Heart left ventricle (tissue), 13 donors: ENCODE data around the gene POMP.

Experiments used
- POLR2A ChIP-seq, 2 donors: fragments of 450-650 bp; IDR thresholded peaks; one replicate each; pipeline ENCODE4 v1.6.1; 2017; ENCODE audit warnings: antibody characterized with exemption in 2 of 2, mild to moderate bottlenecking in 2 of 2, moderate library complexity in 2 of 2
- TF ChIP-seq, protein P1 (sequence below), 12 donors: fragments of 200-600 bp; sonication (generic) in 4 of 12; IDR thresholded peaks; one replicate each; pipeline versions ENCODE4 v1.5.0 to v1.8.0; 2018 to 2022; ENCODE audit warnings: antibody characterized with exemption in 12 of 12, mild to moderate bottlenecking in 5 of 12
- donor health status: ischemic (EF 13 %, LVEDD 7.1; RV severe dilation, severe dysfunction).
- donor health status: DM: no; HTN: yes; CAD: no.
- donor health status: DM: no; HTN: no; CAD: no.
- donor health status: ischemic (EF 25% LVEDD 6.9; RV normal size, moderate dysfunction).
- donor health status: ischemic (EF 25% LVEDD 5.7; RV mildly dilated, moderate dysfunction).
- donor health status: ischemic (EF 35%, LVEDD 5.7; RV mildly dilated, moderate dysfunction).
- donor health status: nonischemic (EF 11% LVEDD 7.7; RV severe dilation, severe dysfunction).
- donor health status: DM: yes; HTN: yes; CAD: no.
- donor health status: PGD.
- donor health status: ischemic (EF 29% LVEDD 5.4; RV normal size, mild dysfunction).
- donor health status: nonischemic (EF 23%, LVEDD 6.1; RV moderate dilation, normal function).

DNA sequence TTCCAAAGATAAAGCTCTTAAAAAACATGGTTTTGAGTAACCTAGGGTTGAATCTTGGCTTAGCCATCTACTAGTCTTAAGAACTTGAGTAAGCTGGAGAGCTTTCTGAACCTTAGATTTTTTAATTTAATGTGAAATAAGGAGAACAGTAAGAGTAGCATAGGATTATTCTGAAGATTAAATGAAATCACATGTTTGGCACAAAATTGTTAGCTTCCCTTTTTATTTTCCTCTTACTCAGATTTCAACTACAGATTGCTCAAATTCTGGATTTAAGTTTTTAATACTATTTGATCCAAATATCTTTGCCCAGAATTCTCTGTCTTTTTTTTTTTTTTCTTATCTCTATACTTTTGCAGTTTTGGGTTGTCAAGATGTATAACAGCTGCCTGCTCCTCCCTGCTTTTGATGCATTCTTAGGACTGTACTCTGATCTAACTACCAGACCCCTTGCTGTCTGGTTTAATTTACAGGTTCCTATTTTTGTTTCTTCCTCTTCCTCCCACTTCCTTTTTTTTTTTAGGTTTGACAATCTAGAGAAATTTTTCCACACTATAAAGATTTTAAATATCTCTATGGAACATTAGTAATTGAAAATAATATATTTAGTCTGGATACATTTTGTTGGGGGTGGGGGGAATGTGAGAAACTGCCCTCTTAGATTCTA, 12.3 kb downstream of the POMP start:
- TF ChIP-seq, protein P1, sequence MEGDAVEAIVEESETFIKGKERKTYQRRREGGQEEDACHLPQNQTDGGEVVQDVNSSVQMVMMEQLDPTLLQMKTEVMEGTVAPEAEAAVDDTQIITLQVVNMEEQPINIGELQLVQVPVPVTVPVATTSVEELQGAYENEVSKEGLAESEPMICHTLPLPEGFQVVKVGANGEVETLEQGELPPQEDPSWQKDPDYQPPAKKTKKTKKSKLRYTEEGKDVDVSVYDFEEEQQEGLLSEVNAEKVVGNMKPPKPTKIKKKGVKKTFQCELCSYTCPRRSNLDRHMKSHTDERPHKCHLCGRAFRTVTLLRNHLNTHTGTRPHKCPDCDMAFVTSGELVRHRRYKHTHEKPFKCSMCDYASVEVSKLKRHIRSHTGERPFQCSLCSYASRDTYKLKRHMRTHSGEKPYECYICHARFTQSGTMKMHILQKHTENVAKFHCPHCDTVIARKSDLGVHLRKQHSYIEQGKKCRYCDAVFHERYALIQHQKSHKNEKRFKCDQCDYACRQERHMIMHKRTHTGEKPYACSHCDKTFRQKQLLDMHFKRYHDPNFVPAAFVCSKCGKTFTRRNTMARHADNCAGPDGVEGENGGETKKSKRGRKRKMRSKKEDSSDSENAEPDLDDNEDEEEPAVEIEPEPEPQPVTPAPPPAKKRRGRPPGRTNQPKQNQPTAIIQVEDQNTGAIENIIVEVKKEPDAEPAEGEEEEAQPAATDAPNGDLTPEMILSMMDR (IDR thresholded peaks at IDR 0.05) = no peak
- TF ChIP-seq POLR2A (IDR thresholded peaks at IDR 0.05) = no peak
